Mucosa of gallbladder (tissue), 1 donor: ENCODE results near the gene RNF112. TPM values are rescaled to one million over a fixed set of nuclear protein-coding genes. Genes with fewer than 3 reads are reported as not detected.
"Not testable (repeated sequence)": the region's sequence is repeated elsewhere in the genome, so short reads cannot be mapped to it uniquely, and the experiment has no call there.

Source experiments
- DNase-seq: peaks from one replicate; pipeline ENCODE4 v3.0.0-alpha.2; 2020; ENCODE audit warnings: low spot score
- total RNA-seq: library from RNA; stranded (reverse); gene quantifications from one replicate; pipeline ENCODE4 v1.2.1, GENCODE V29; 2021
- donor health status: DM: no; HTN: no; CAD: no.

RNF112 gene
- total RNA-seq, 1 donor from 2014 or later, result 7.3 TPM

DNA sequence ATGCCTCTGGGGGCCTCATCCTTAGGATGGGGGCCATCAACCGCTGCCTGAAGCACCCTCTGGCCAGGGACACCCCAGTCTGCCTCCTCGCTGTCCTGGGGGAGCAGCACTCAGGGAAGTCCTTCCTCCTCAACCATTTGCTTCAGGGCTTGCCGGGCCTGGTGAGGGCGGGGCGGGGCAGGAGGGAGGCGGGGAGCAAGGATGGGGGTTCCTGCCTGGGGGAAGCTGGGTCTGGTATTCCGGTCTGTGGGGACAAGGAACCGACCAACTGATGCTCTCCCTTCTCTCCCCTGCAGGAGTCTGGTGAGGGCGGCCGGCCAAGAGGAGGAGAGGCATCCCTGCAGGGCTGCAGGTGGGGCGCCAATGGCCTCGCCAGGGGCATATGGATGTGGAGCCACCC is 2.0 kb downstream of the RNF112 start:
- DNase-seq, result no peak

DNA sequence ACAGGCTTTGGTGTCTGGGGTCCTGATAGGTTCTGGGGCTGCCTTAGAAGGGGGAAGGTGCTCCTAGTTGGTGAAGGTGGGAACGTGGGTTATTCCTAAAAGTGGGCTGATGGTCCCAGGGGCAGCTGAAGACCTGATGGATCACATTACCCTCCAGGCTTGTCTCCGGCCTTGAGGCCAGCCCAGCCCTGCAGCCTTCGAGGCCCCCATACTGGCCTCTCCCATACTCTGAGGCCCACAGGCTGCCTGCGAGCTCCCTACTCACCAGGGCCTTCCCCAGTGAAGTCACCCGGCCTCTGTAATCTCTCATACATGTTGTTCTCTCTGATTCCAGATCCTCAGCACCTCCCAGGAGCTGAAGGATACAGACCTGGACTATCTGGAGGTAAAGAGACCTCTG is 2.7 kb downstream of the RNF112 start:
- DNase-seq, result no peak

DNA sequence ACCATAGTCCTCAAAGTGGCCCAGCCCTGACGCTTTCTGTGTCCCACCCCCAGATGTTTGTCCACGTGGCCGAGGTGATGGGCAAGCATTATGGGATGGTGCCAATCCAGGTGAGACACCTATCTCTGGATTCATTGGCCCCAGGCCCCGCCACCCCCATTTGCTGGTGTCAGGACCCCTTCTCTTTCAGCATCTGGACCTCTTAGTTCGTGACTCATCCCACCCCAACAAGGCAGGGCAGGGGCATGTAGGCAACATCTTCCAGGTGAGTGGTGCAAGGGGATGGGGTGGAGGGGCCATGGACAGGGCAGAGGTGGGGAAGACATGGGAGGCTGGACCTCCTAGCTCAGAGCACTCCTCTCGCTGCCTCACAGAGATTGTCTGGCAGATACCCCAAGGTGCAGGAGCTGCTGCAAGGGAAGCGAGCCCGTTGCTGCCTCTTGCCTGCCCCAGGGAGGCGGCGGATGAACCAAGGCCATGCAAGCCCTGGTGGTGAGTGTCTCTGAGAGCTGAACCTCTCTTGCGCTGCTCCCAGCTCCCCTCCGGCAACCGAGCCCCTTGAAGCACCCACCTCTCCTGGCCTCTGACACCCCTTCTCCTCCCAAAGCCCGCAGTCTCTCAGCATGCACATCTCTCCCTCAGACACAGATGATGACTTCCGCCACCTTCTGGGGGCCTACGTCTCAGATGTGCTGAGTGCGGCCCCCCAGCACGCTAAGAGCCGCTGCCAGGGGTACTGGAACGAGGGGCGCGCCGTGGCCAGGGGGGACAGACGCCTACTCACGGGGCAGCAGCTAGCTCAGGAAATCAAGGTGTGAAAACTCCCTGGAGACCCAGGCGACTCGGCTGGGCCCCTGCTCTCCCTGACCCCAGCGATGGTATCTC is 3.6 kb downstream of the RNF112 start:
- no peak for DNase-seq

DNA sequence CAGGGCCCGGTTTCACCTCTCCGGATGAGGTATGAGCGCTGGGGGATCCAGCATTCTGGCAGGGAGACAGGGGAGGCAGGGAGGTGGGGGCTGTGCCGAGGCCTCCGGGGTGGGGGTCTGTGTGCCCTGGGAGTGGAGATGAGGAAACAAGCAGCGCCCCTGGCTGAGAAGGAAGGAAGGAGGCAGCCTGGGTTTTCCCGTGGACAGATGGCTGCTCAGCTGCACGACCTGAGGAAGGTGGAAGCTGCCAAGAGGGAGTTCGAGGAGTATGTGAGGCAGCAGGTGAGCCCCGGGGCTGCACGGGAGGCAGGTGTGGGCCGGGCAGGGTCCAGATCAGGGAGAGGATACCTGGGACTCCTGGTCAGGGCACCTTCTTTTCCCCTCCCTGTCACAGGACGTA is 4.3 kb downstream of the RNF112 start:
- no peak for DNase-seq

DNA sequence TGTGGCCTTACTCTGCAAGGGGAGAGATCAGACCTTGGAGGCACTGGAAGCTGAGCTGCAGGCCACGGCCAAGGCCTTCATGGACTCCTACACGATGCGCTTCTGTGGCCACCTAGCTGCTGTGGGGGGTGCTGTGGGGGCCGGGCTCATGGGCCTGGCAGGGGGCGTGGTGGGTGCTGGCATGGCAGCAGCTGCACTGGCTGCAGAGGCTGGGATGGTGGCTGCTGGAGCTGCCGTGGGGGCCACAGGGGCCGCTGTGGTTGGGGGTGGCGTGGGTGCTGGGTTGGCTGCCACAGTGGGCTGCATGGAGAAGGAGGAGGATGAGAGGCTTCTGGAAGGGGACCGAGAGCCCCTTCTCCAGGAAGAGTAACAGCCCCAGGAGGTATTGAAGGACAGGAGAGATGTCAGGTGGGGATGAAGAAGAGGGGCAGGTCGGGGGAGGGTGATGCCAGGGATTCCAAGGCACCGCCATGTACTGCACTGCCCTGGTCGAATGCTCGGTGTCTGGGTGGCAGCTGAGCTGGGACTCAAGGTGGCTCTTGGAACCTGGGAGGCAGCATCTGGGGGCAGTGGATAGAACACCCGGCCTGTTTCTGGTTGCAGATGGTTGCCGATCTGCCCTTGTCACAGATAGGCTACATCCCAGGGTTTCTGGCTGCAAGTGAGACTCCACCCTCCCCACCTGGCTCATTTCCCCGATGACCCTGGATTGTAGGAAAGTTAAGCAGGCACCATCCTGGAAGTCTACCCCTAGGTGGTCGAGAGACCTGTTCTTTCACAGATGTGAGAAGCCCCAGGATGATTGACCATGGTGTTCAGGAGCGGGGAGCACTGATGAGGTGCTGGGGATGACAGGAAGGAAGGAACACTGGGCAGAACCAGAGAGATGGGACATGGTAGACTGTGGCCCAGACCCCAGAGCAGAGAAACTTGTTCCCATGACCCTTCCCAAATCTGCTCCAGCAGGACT is 5.1 kb downstream of the RNF112 start:
- DNase-seq, result no peak

DNA sequence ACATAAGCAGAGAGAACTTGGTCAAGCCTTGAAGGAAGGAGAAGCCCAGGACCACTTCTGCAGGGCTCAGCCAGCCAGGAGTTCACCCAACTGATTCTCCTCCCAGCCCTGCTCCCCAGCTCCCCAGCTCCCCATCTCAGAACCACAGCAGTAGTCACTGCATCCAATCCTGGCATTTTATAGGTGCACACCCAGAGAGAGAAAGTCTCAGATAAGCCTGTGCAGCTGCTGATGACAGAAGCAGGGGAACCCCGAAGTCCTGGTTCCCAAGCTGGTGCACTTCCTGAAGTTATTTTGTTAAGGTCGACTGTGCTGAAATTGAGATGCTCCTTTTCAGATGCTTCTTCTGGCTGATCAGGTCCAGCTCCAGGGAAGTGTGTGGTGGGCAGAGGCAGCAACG is 6.6 kb downstream of the RNF112 start:
- no peak for DNase-seq

DNA sequence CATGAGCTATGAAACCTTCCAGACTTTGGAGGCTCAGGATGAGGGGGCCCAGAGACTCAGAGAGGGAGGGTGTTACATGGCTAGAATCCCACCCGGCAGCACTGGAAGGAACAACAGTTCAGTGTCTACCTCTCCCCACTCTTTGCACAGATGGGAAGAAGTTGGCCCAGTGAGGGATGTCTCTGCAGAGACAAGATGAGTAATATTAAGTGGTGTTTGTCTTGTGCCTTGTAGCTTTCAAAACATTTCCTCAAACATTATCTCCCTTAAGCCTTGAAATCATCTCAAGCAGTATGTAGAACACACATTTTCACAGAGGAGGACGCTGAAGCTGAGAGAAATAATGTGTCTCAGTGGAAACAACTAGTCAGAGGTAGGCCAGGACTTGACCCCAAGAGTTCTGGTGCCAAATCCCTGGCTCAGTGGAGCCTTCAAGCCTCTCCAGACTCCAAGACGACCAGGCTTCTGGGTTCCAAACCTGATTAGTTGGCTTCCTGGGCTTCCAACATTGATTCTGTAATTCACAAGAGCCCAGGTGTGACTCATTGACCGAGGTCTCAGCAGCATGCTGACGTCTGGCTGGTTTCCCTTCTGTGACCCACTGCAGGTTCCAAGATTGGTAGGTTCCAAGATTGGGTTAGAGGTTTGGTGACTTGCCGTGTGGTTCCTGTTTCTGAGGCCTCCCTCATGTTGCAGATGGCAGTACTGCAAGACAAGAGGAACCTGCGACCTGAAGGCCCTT is 7.4 kb downstream of the RNF112 start:
- peak; percentile 20 for DNase-seq

DNA sequence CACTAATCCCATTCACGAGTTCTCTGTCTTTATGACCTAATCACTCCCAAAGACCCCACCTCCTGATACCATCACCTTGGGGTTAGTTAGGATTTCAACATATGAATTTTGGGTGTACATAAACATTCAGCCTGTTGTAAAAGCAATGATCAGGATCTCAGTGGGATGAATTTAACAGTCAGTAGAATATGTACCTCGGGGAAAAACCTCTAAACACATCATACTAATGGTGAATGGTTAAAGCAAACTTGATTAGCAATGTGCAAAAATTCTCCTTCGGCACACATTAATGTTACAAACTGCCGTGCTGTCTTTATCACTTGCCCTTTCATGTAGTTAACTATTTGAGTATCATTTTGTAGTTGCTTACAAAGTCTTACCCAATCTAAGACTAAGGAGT is 10.2 kb downstream of the RNF112 start:
- no peak for DNase-seq

DNA sequence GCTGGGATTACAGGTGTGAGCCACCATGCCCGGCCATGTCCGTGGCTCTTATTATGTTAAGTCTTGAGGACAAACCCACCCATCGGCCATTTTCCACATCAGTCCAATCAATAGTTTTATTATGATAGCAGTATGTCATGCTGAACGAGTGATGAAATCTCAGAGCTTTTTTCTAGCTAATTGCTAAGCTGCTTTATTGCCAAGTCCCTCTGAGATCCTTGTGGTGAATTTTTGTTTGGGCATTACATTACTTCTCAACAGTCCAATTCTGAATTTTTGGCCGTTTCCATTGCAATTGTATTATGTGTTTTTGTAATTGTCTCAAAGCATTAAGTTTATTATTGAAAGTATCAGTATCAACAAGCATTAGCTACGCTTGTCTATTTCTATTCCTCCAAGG is 10.9 kb downstream of the RNF112 start:
- DNase-seq, result no peak

DNA sequence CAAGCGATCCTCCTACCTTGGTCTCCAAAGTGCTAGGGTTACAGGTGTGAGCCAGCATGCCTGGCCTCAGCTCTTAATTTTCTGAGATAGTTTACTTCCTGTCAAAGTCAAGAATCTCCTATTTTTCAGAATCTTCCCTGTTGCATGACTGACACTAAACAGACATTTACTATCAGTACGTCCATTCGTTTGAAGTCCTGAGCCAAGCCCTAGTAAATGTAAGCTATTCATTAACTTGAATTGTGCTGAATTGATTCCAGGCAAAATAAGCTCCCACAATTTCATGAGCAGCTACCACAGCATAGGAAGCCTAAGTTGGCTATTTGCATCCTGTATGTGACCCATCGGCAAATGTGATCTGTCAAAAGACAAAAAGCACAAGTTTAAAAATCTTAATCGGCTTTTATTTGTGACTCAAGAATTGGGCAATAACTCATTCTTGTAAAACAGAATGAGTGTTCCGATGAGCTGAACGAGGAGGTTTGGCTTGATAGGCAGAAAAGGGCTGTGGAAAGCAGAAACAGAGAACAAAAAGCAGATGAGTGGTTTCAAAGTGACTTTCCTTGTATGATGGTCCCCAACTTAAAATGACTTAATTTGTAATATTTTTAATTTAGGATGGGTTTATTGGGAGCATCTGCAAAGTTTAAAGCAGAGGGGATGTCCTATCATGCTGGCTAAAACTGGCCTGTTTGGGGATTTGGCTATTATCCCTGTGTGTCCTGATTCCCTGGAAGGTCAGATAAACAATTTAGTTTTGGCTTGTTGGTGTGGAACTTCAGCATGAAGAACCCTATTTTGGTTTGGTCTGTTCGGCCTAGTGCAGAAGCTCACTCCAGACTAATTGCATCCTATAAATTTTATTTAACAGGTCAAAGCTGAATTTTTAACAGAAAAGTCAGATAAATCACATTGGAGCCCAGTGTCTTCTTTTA is 14.2 kb downstream of the RNF112 start:
- no peak for DNase-seq

DNA sequence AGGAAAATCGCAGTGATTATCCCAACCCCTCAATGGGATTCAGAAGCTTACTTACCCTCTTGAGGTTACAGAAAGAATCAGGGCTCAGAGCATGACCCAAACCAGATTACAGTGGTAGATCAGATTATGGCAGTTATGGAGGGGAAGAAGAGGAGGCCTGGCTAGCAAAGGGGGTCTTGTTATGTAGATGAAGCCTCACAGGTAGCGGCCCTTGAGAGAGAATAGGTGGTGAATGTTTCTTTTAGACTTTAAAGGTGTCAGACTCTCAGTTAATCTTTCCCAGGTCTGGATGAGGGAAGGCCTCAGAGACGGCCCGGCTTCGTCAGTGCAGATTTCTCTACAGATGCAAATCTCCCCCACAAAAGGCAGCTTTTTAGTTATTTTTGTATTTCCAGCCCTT is 15.6 kb downstream of the RNF112 start:
- no peak for DNase-seq

DNA sequence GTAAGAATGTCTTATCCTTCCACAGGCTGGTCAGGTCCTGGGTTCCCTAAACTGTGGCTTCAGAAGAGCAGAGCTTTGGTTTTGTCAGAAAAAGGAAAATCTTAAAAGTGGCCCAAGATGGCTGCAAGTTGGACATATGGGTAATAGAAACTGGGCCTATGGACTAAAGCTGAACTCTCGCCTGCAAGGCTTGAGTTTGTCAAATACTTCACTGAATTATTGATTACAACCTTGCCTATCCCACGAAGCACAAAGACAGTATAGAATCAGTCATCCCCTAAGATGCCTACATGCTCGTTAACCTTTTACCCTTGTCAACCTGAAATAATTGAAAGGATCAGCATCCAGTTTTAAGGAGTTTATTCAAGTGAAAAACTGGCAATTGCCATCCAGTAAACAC is 20.7 kb downstream of the RNF112 start:
- DNase-seq, result no peak

DNA sequence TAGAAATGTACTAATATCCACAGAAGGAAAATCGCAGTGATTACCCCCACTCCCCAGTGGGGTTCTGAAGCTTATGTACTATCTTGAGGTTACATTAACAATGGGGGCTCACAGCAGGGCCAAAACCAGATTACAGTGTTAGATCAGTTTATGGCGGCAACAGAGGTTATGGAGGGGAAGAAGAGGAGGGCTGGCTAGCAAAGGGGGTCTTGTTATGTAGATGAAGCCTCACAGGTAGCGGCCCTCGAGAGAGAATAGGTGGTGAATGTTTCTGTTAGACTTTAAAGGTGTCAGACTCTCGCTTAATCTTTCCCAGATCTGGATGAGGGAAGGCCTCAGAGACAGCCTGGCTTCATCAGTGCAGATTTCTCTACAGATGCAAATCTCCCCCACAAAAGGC is 22.2 kb downstream of the RNF112 start:
- no peak for DNase-seq

DNA sequence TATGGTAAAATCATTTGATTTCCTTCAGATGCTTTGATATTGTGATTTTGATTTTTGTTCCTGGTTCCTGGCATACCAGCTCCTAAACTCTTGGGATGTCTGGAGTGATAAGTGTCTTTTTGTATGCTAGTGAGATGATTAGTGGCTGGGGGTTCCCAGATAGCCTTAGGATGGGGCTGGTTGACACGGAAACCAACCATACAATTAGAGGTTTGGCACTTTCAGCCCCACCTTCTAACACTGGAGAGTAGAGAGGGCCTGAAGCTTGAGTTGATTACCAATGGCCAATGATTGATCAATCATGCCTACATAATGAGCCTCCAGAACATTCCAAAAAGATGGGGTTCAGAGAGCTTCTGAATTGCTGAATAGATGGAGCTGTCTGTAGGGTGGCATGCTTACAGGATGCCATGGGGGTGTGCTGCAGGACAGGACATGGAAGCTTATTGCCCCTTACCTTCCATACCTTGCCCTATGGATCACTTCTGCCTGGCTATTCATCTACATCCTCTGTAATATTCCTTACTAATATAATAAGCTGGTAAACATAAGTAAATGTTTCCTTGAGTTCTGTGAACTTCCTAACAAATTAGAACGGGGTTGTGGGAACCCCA is 22.8 kb downstream of the RNF112 start:
- no peak for DNase-seq

DNA sequence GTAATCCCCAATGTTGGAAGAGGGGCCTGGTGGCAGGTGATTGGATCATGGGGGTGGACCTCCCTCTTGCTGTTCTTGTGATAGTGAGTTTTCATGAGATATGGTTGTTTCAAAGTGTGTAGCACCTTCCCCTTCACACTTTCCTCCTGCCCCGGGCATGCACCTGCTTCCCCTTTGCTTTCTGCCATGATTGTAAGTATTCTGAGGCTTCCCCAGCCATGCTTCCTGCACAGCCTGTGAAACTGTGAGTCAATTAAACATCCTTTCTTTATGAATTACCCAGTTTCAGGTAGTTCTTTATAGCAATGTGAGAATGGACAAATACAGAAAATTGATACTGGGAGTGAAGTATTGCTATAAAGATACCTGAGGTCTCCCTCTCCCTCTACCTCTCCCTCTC is 29.4 kb downstream of the RNF112 start:
- no peak for DNase-seq

DNA sequence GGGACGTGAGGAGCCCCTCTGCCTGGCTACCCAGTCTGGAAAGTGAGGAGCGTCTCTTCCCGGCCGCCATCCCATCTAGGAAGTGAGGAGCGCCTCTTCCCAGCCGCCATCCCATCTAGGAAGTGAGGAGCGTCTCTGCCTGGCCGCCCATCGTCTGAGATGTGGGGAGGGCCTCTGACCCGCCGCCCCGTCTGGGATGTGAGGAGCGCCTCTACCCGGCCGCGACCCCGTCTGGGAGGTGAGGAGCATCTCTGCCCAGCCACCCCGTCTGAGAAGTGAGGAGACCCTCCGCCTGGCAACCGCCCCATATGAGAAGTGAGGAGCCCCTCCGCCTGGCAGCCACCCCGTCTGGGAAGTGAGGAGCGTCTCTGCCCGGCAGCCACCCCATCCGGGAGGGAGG is 30.3 kb downstream of the RNF112 start:
- DNase-seq, result not testable (repeated sequence)

DNA sequence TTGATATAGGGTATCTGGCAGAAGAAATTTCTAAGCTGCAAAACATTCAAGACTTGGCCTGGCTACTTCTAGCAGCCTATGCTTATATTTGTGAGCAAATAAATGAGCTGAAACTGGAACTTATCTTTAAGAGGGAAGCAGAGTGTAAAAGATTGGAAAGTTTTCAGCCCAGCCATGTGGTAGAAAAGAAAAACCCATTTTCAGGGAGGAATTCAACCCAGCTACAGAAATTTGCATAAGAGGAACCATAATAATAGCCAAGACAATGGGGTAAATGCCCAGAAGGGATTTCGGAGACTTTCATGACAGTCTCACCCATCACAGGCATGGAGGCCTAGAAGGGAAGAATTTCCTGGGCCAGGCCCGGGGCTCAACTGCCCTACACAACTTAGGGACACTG is 31.7 kb downstream of the RNF112 start:
- DNase-seq, result no peak

DNA sequence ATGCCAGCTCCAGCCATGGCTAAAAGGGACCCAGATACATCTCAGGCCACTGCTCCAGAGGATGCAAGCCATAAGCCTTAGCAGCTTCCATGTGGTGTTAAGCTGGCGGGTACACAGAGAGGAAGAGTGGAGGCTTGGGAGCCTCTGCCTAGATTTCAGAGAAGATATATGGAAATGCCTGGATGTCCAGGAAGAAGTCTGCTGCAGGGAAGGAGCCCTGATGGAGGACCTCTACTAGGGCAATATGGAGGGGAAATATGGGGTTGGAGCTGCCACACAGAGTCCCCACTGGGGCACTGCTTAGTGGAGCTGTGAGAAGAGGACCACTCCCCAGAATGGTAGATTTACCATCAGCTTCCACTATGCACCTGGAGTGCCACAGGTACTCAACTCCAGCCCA is 32.1 kb downstream of the RNF112 start:
- no peak for DNase-seq

DNA sequence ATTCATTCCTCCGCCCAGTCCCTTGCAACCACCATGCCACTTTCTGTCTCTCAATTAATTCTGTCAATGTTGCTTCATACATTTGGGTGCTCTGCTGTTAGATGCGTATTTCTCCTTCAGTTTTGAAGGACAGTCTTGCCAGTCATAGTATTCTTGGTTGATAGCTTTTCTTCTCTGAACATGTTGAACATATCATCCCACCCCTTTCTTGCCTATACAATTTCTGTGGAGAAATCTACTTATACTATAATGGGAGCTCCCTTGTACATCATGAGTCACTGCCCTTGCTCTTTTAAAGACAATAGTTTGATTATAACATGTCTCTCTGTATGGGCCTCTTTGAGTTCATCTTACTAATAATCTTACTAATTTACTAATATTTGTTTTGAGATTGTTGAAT is 34.1 kb downstream of the RNF112 start:
- no peak for DNase-seq

DNA sequence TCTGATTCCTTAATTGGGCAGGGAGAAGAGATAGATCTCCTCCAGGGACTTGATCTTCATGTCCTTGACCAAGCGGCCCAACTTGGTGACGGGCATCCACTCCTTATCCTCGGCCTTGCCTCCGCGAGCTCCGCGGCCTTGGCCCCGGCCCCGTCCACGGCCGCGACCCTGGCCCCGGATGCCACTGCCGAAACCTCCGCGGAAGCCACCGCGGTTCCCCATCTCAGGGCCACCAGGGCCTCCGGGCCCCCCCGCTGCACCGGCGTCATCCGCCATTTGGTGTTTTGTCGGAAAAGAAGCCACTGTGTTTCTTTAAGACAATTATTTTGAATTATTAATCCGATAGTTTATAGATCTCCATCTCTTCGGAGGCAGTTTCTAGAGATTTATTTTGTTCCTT is 35.5 kb downstream of the RNF112 start:
- not testable (repeated sequence) for DNase-seq
